ENCODE data around the gene SERPINB5.
"Not testable (repeated sequence)": the region's sequence is repeated elsewhere in the genome, so short reads cannot be mapped to it uniquely, and the experiment has no call there.

SERPINB5 gene

GRCh38 chr18:63449426-63449825, 27.3 kb upstream of the SERPINB5 start:
- H3K36me3 ChIP-seq (ENCODE audit: insufficient read depth, low read length), result no peaks in the 10 kb centered on the region
- peaks cover 5% of the 10 kb centered on the region for H3K9me3 ChIP-seq (ENCODE audit: low read length)
- peaks cover 3% of the 10 kb centered on the region for H3K4me1 ChIP-seq (ENCODE audit: insufficient read depth, low read length)
- no peaks in the 10 kb centered on the region for H3K27me3 ChIP-seq (ENCODE audit: insufficient read depth, low read length)
- H3K4me3 ChIP-seq (ENCODE audit: low read length), result no peak overlapping the region
- H2AFZ ChIP-seq (ENCODE audit: low read depth, low read length), result no peak overlapping the region

DNA sequence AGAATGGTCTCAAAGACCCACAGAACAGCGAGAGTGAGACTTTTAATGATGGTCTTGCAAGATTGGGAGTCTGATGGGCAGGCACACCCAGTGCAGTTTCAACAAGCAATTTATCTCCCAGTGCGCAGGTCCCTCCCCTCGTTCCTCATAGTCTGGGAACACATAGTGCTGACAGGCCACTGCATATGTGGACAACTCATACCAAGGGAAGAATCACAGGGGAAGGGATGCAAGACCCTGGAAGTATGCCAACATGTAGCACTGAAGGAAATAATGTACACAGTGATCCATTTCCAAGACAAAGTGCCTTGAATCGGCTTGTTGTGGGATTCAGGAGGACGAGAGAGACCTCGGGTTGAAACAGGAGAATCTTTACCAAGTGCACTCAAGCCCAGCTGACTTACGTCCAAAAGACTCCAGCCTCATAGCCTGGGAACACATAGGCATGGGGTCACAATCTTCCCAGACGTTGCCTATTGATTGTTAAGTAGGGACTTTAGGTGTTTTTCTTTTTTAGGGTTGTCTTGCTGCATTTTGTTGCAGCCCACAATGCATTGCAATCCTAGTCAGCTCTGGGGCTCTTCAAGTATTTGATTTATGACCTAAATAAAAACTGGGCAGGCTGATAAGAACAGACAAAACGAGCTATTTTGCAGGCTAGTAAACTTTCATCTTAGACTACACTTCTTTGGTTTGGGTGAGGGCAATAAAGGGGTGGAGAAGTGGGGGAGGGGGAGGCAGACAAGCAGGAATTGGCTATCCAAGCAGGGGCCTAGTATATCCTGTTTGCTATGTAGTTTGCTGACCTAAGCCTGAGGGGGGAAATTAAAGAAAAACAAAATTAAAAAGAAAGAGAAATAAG, 24.7 kb upstream of the SERPINB5 start:
- peaks cover 5% of the 10 kb centered on the region for H3K9me3 ChIP-seq (ENCODE audit: low read length)
- no peak overlapping the region for H3K4me3 ChIP-seq (ENCODE audit: low read length)
- H2AFZ ChIP-seq (ENCODE audit: low read depth, low read length), result no peak overlapping the region
- no peaks in the 10 kb centered on the region for H3K27me3 ChIP-seq (ENCODE audit: insufficient read depth, low read length)
- H3K36me3 ChIP-seq (ENCODE audit: insufficient read depth, low read length), result no peaks in the 10 kb centered on the region
- H3K4me1 ChIP-seq (ENCODE audit: insufficient read depth, low read length), result peaks cover 3% of the 10 kb centered on the region

DNA sequence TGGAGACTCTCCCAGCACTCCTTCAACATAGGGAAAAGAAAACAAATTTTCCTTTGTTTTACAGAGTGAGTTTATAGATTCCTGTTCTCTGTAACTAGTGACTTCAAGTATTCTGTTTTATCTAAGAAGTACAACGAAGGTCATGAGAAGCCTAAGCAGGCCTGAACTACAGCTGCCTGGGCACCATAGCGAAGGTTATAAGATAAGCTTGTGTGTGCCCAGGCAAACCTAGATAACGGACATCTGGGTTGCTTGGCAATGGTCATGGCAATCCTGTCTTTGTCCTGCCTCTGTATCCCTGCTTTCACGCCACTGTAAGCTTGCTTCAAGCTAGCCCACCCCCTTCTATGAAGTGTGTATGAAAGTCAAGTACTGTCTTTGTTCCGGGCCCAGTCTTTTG, 24.0 kb upstream of the SERPINB5 start:
- H3K9me3 ChIP-seq (ENCODE audit: low read length); H2AFZ ChIP-seq (ENCODE audit: low read depth, low read length); H3K4me1 ChIP-seq (ENCODE audit: insufficient read depth, low read length); H3K4me3 ChIP-seq (ENCODE audit: low read length); H3K36me3 ChIP-seq (ENCODE audit: insufficient read depth, low read length); H3K27me3 ChIP-seq (ENCODE audit: insufficient read depth, low read length): not testable (repeated sequence)

- H3K27me3 ChIP-seq (ENCODE audit: insufficient read depth, low read length), result no peaks in the 10 kb centered on the region
- H3K9me3 ChIP-seq (ENCODE audit: low read length), result peaks cover 5% of the 10 kb centered on the region
- no peak overlapping the region for H2AFZ ChIP-seq (ENCODE audit: low read depth, low read length)
- no peaks in the 10 kb centered on the region for H3K36me3 ChIP-seq (ENCODE audit: insufficient read depth, low read length)
- H3K4me1 ChIP-seq (ENCODE audit: insufficient read depth, low read length), result peaks cover 3% of the 10 kb centered on the region
- H3K4me3 ChIP-seq (ENCODE audit: low read length), result no peak overlapping the region
These were observed 22.3 kb upstream of the SERPINB5 start for GRCh38 chr18:63454497-63454896.

DNA sequence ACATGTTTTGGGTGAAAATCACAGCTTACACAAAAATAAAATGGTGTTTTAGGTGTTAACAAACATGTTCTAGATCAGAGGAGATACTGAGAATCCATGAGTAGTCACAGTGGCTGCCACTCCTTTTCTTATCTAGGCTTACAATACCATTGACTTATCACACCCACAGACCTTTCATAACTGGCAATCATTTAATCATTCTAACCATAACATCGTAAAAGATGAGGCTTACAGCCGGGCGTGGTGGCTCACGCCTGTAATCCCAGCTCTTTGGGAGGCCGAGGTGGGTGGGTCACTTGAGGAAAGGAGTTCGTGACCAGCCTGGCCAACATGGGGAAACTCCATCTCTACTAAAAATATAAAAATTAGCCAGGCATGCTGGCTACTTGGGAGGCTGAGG, 18.8 kb upstream of the SERPINB5 start:
- Histone ChIP-seq H3K9me3 (ENCODE audit: low read length) (peaks cover 2% of the 10 kb centered on the region), H2AFZ (ENCODE audit: low read depth, low read length) (no peak overlapping the region), H3K27me3 (ENCODE audit: insufficient read depth, low read length) (no peaks in the 10 kb centered on the region), H3K36me3 (ENCODE audit: insufficient read depth, low read length) (no peaks in the 10 kb centered on the region), H3K4me1 (ENCODE audit: insufficient read depth, low read length) (no peaks in the 10 kb centered on the region), H3K4me3 (ENCODE audit: low read length) (no peak overlapping the region)

DNA sequence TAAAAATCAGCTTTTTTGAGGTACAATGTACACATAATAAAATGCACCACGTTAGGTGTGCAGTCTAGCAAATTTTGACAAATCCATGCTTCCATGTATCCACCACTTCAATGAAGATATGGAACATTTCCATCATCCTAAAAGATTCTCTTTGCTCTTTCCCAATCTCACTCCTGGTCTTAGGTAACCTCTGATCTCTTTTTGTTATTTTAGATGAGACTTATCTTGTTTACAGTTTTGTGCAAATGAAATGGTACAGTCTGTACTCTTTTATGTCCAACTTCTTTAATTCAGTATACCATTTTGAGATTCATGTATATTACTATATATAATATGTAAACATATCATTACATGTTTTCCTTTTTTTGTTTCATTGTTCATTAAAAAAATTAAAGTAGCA, 16.3 kb upstream of the SERPINB5 start:
- Histone ChIP-seq H2AFZ (ENCODE audit: low read depth, low read length) (no peak overlapping the region), H3K9me3 (ENCODE audit: low read length) (no peaks in the 10 kb centered on the region), H3K27me3 (ENCODE audit: insufficient read depth, low read length) (no peaks in the 10 kb centered on the region), H3K4me1 (ENCODE audit: insufficient read depth, low read length) (no peaks in the 10 kb centered on the region), H3K4me3 (ENCODE audit: low read length) (no peak overlapping the region), H3K36me3 (ENCODE audit: insufficient read depth, low read length) (no peaks in the 10 kb centered on the region)

DNA sequence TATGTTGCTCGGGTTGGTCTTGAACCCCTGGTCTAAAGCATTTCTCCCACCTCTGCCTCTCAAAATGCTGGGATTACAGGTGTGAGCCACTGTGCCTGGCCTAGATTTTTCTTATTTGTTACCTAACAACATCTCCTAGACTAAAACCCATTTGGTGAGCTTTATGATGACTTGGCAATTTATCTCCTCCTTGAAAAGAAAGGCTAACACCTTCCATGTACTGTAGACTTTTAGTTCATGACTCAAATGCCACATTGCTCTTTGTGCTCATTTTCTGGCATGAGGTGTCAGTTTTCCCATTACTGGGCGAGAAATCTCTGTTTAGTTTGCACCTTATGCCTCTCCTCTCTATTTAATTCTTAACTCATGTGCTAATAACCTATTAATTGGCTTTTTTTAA, 12.3 kb upstream of the SERPINB5 start:
- H3K27me3 ChIP-seq (ENCODE audit: insufficient read depth, low read length), result no peaks in the 10 kb centered on the region
- H3K9me3 ChIP-seq (ENCODE audit: low read length), result no peaks in the 10 kb centered on the region
- H3K4me3 ChIP-seq (ENCODE audit: low read length), result no peak overlapping the region
- H3K4me1 ChIP-seq (ENCODE audit: insufficient read depth, low read length), result no peaks in the 10 kb centered on the region
- no peaks in the 10 kb centered on the region for H3K36me3 ChIP-seq (ENCODE audit: insufficient read depth, low read length)
- H2AFZ ChIP-seq (ENCODE audit: low read depth, low read length), result no peak overlapping the region

GRCh38 chr18:63465059-63465458, 11.7 kb upstream of the SERPINB5 start:
- Histone ChIP-seq H3K9me3 (ENCODE audit: low read length) (no peaks in the 10 kb centered on the region), H3K4me3 (ENCODE audit: low read length) (no peak overlapping the region), H3K36me3 (ENCODE audit: insufficient read depth, low read length) (no peaks in the 10 kb centered on the region), H3K27me3 (ENCODE audit: insufficient read depth, low read length) (no peaks in the 10 kb centered on the region), H2AFZ (ENCODE audit: low read depth, low read length) (no peak overlapping the region), H3K4me1 (ENCODE audit: insufficient read depth, low read length) (no peaks in the 10 kb centered on the region)

DNA sequence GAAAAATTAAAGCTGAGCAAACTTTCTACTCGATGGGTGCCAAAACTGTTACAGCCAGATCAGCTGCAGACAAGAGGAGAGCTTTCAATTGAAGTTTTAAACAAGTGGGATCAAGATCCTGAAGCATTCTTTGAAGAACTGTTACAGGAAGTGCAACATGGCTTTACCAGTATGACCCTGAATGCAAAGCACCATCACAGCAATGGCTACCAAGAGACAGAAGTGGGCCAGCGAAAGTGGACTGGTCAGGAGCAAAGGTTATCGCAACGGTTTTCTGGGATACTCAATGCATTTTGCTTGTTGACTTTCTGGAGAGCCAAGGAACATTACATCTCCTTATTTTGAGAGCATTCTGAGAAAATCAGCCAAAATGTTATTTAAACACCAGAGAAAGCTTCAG, 9.1 kb upstream of the SERPINB5 start:
- Histone ChIP-seq H3K4me3 (ENCODE audit: low read length) (no peak overlapping the region), H3K27me3 (ENCODE audit: insufficient read depth, low read length) (no peaks in the 10 kb centered on the region), H2AFZ (ENCODE audit: low read depth, low read length) (no peak overlapping the region), H3K9me3 (ENCODE audit: low read length) (no peaks in the 10 kb centered on the region), H3K4me1 (ENCODE audit: insufficient read depth, low read length) (no peaks in the 10 kb centered on the region), H3K36me3 (ENCODE audit: insufficient read depth, low read length) (no peaks in the 10 kb centered on the region)

DNA sequence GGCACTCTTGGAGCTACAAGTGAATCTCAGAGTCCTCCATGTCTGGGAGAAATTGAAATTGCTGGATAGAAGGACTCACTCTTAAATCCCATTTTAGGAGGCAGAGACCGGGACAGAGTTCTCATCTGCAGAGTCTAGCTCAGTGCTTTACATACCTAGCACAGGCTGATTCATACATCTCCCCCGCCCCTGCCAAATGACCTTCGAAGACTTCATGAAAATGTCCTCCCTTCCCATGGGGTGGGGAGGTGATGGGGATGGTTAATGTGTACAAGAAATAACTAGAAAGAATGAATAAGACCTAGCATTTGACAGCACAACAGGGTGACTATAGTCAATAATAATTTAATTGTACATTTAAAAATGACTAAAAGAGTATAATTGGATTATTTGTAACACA, 8.2 kb upstream of the SERPINB5 start:
- no peak overlapping the region for H3K4me3 ChIP-seq (ENCODE audit: low read length)
- no peaks in the 10 kb centered on the region for H3K9me3 ChIP-seq (ENCODE audit: low read length)
- H3K27me3 ChIP-seq (ENCODE audit: insufficient read depth, low read length), result no peaks in the 10 kb centered on the region
- no peak overlapping the region for H2AFZ ChIP-seq (ENCODE audit: low read depth, low read length)
- no peaks in the 10 kb centered on the region for H3K4me1 ChIP-seq (ENCODE audit: insufficient read depth, low read length)
- no peaks in the 10 kb centered on the region for H3K36me3 ChIP-seq (ENCODE audit: insufficient read depth, low read length)

DNA sequence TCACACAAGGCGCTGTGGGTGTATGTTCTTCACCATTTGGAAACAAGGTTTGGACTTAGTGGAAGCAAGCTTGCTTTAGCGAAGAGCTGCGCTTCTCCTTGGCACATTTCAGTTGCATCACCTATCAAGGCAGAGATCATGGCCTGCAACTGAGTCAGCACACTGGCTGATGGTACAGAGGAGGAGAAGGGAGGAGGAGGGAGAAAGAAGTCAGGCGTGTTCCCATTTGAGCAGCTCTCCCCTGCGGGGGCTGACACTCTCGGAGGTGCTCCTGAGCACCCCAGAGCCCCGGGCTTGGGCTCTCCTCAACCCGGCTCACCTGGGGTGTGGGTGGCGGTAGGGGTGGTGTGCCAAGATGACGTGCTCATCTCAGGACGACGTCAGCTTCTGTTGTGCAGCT, 6.0 kb upstream of the SERPINB5 start:
- Histone ChIP-seq H2AFZ (ENCODE audit: low read depth, low read length) (no peak overlapping the region), H3K27me3 (ENCODE audit: insufficient read depth, low read length) (no peaks in the 10 kb centered on the region), H3K4me3 (ENCODE audit: low read length) (no peak overlapping the region), H3K9me3 (ENCODE audit: low read length) (no peaks in the 10 kb centered on the region), H3K36me3 (ENCODE audit: insufficient read depth, low read length) (no peaks in the 10 kb centered on the region), H3K4me1 (ENCODE audit: insufficient read depth, low read length) (no peaks in the 10 kb centered on the region)

GRCh38 chr18:63472380-63472779, 4.4 kb upstream of the SERPINB5 start:
- H3K4me3 ChIP-seq (ENCODE audit: low read length), result no peak overlapping the region
- H3K9me3 ChIP-seq (ENCODE audit: low read length), result no peaks in the 10 kb centered on the region
- H3K4me1 ChIP-seq (ENCODE audit: insufficient read depth, low read length), result no peaks in the 10 kb centered on the region
- no peaks in the 10 kb centered on the region for H3K36me3 ChIP-seq (ENCODE audit: insufficient read depth, low read length)
- no peak overlapping the region for H2AFZ ChIP-seq (ENCODE audit: low read depth, low read length)
- no peaks in the 10 kb centered on the region for H3K27me3 ChIP-seq (ENCODE audit: insufficient read depth, low read length)

- Histone ChIP-seq H3K4me3 (ENCODE audit: low read length) (no peak overlapping the region), H3K27me3 (ENCODE audit: insufficient read depth, low read length) (no peaks in the 10 kb centered on the region), H3K36me3 (ENCODE audit: insufficient read depth, low read length) (no peaks in the 10 kb centered on the region), H3K4me1 (ENCODE audit: insufficient read depth, low read length) (no peaks in the 10 kb centered on the region), H3K9me3 (ENCODE audit: low read length) (no peaks in the 10 kb centered on the region), H2AFZ (ENCODE audit: low read depth, low read length) (no peak overlapping the region)
These were observed 442 bp downstream of the SERPINB5 start for GRCh38 chr18:63477200-63477599.

DNA sequence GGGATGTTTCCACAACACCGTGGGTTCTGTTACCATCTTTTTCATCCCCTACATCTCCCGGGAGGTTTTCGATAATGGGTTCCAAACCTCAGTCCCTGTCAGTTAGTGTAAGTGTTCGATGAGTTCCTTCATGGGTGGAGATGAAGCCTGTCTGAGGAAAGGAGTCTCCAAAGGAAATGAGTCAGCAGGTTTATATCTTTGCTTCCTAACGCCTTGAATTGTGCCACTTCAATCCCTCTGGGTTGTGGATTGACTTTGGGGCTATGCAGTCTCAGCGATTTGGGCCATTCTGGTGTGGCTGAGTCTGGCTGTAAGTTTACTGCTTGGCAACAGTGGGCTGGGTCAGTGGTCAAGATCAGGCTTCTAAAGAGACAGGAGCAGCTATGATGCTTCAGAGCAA, 1.2 kb downstream of the SERPINB5 start:
- no peaks in the 10 kb centered on the region for H3K9me3 ChIP-seq (ENCODE audit: low read length)
- H2AFZ ChIP-seq (ENCODE audit: low read depth, low read length), result no peak overlapping the region
- no peaks in the 10 kb centered on the region for H3K4me1 ChIP-seq (ENCODE audit: insufficient read depth, low read length)
- no peak overlapping the region for H3K4me3 ChIP-seq (ENCODE audit: low read length)
- no peaks in the 10 kb centered on the region for H3K36me3 ChIP-seq (ENCODE audit: insufficient read depth, low read length)
- H3K27me3 ChIP-seq (ENCODE audit: insufficient read depth, low read length), result no peaks in the 10 kb centered on the region
